CD4-positive, alpha-beta T cell (primary cell): ENCODE data around the gene MAP3K5. TPM values are rescaled to one million over a fixed set of nuclear protein-coding genes. Genes with fewer than 3 reads are reported as not detected.
A peak's percentile ranks its signal among the peaks of the same experiment; 100 is the strongest.
"Not testable (repeated sequence)": the region's sequence is repeated elsewhere in the genome, so short reads cannot be mapped to it uniquely, and the experiment has no call there.

ENCODE experiments used
- ATAC-seq: fragments of 200-7000 bp; cut with Tn5 transposase; one replicate; pipeline ENCODE4 v1.10.0; 2022; ENCODE audit warnings: mild to moderate bottlenecking; ENCODE audit not compliant: poor library complexity
- CTCF ChIA-PET: fragments of 350-600 bp; sonication (Branson Sonifier 250); formaldehyde crosslinking; loops from one replicate; lab custom pipeline; 2021; ENCODE audit warnings: antibody characterized with exemption, inconsistent platforms; lab: Charles Lee
- POLR2A ChIA-PET: fragments of 350-600 bp; sonication (Branson Sonifier 250); formaldehyde crosslinking; loops from one replicate; lab custom pipeline; 2021; ENCODE audit warnings: antibody characterized with exemption, inconsistent platforms; lab: Charles Lee
- DNase-seq, 14 experiments: peaks; one replicate each; pipeline ENCODE4 v3.0.0-alpha.2; 2013 to 2020; ENCODE audit warnings: mixed read lengths in 2 of 14
- H3K27ac ChIP-seq, 2 donors: one replicate each; pipeline versions ENCODE4 v1.5.1 to v1.7.0; 2013; ENCODE audit warnings: low read length in 2 of 2, low read depth in 1 of 2, mild to moderate bottlenecking in 1 of 2
- H3K27me3 ChIP-seq, 2 experiments: 1 replicate in 1 of 2; 2 replicates in 1 of 2; pipeline versions ENCODE4 v1.6.1 to v1.7.0; 2013; ENCODE audit warnings: low read length in 2 of 2, control low read depth in 1 of 2, mild to moderate bottlenecking in 1 of 2, moderate library complexity in 1 of 2; ENCODE audit not compliant: insufficient read depth in 2 of 2, control insufficient read depth in 1 of 2
- H3K36me3 ChIP-seq: one replicate; pipeline ENCODE4 v1.6.1; 2013; ENCODE audit warnings: low read length, control low read depth; ENCODE audit not compliant: insufficient read depth
- H3K4me1 ChIP-seq: one replicate; pipeline ENCODE4 v1.6.1; 2013; ENCODE audit warnings: low read length, control low read depth; ENCODE audit not compliant: insufficient read depth
- H3K4me3 ChIP-seq: one replicate; pipeline ENCODE4 v1.5.1; 2013; ENCODE audit warnings: mild to moderate bottlenecking, low read length, moderate library complexity
- H3K9me3 ChIP-seq, 2 experiments: 1 replicate in 1 of 2; 2 replicates in 1 of 2; pipeline versions ENCODE4 v1.6.1 to v1.7.0; 2013; ENCODE audit warnings: low read length in 2 of 2, mild to moderate bottlenecking in 2 of 2, control low read depth in 1 of 2, moderate library complexity in 1 of 2; ENCODE audit not compliant: control insufficient read depth in 1 of 2, insufficient read depth in 1 of 2
- H3K27ac Mint-ChIP-seq: one replicate; pipeline ENCODE4 v1.8.0; 2020; ENCODE audit warnings: mixed read lengths
- H3K27me3 Mint-ChIP-seq: one replicate; pipeline ENCODE4 v1.8.0; 2021; ENCODE audit warnings: mixed read lengths
- H3K36me3 Mint-ChIP-seq: one replicate; pipeline ENCODE4 v1.8.0; 2021; ENCODE audit warnings: low read depth, mixed read lengths
- H3K4me1 Mint-ChIP-seq: one replicate; pipeline ENCODE4 v1.8.0; 2021; ENCODE audit warnings: low read depth, mixed read lengths
- H3K4me3 Mint-ChIP-seq: one replicate; pipeline ENCODE4 v1.8.0; 2020; ENCODE audit warnings: mild to moderate bottlenecking, mixed read lengths
- H3K9me3 Mint-ChIP-seq: one replicate; pipeline ENCODE4 v1.8.0; 2020; ENCODE audit warnings: mixed read lengths
- intact Hi-C, 2 experiments: fragments of 100-400 bp; cut with DNase I in 1 of 2; cut with micrococcal nuclease in 1 of 2; formaldehyde crosslinking; loops; one replicate each; pipeline versions ENCODE4 v1.15.1 to v1.9.0; 2023 to 2025; cut with DNase I, micrococcal nuclease
- total RNA-seq, 174 experiments: library from RNA in 2 of 174; stranded (reverse) in 2 of 174; gene quantifications; one replicate each; pipeline ENCODE4 v1.2.3 and lab custom pipeline; 2021 to 2026
- TF ChIP-seq, protein P1 (sequence below): fragments of 200-600 bp; IDR thresholded peaks from one replicate; pipeline ENCODE4 v1.8.0; 2022; ENCODE audit warnings: antibody characterized with exemption, mild to moderate bottlenecking

Gene MAP3K5
- total RNA-seq, 2 experiments from 2014 or later, result 12.9 to 14.1 TPM

- ChIA-PET CTCF (interaction anchor here (1.2 kb wide), 1 partner anchor 199 kb away, joined by 5 read pairs; the partner anchor contains the start of gene MAP3K5), POLR2A (interaction anchor here (0.7 to 1.2 kb wide), 3 partner anchors 41 to 198 kb away, joined by 3 to 4 read pairs (median 4); partner anchors contain the start of gene MAP3K5)
- Histone ChIP-seq H3K27me3 (no peaks in the 10 kb centered on the region), H3K4me3 (no peak overlapping the region), H3K36me3 (peaks cover 54% of the 10 kb centered on the region), H3K27ac (peak overlapping the region in 1 of 2 donors; percentile 4), H3K4me1 (peaks cover 17% of the 10 kb centered on the region), H3K9me3 (no peaks in the 10 kb centered on the region)
- H3K27ac Mint-ChIP-seq, result peak overlapping the region; percentile 16
- no peaks in the 10 kb centered on the region for H3K9me3 Mint-ChIP-seq
- H3K4me1 Mint-ChIP-seq, result peaks cover 13% of the 10 kb centered on the region
- H3K4me3 Mint-ChIP-seq, result no peak overlapping the region
- H3K36me3 Mint-ChIP-seq, result peaks cover 78% of the 10 kb centered on the region
- TF ChIP-seq, protein P1, sequence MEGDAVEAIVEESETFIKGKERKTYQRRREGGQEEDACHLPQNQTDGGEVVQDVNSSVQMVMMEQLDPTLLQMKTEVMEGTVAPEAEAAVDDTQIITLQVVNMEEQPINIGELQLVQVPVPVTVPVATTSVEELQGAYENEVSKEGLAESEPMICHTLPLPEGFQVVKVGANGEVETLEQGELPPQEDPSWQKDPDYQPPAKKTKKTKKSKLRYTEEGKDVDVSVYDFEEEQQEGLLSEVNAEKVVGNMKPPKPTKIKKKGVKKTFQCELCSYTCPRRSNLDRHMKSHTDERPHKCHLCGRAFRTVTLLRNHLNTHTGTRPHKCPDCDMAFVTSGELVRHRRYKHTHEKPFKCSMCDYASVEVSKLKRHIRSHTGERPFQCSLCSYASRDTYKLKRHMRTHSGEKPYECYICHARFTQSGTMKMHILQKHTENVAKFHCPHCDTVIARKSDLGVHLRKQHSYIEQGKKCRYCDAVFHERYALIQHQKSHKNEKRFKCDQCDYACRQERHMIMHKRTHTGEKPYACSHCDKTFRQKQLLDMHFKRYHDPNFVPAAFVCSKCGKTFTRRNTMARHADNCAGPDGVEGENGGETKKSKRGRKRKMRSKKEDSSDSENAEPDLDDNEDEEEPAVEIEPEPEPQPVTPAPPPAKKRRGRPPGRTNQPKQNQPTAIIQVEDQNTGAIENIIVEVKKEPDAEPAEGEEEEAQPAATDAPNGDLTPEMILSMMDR, result no peak
- H3K27me3 Mint-ChIP-seq, result no peaks in the 10 kb centered on the region
- DNase-seq (peak in 5 of 14 experiments; percentile 3 to 85 (median 73)), ATAC-seq (peak; percentile 89)
- intact Hi-C loops, result no loop called here
Observed at GRCh38 chr6:136593748-136594490, 198.4 kb downstream of the MAP3K5 start.

DNA sequence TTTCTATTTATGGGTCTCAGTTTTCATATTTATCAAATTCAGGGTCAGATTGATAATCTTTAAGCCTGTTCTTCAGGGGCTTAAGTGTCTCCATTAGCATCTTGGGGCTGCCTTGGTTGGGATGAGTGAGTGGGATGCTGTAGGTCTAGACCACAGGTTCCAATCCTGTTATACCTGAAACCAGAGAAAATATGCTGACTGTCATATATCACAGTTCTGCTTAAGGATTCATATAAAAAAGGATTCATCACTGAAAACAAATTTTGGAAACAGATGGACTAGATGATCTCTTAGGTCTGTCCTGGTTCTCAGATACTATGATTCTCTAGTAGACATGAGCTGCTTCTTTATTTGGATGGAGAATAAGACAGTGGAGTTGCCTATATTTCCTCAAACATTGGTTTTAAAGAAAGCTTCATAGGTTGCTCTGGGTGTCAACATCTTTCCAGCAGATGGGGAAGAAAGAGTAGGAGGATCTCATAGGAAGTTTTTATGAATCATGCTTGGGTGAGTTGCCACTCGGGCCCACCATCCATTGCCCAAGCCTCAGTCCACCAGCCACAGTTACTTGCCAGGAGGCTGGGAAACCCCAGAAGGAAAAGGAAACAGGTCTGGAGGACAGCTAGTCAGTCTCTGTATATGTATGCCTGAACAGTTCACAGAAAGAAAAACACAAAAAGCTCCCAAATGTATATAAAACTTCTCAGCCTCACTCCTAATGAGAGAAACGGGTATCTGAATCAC is 199.2 kb downstream of the MAP3K5 start:
- no peaks in the 10 kb centered on the region for H3K9me3 ChIP-seq
- peak overlapping the region in 1 of 2 donors; percentile 4 for H3K27ac ChIP-seq
- no peaks in the 10 kb centered on the region for H3K27me3 Mint-ChIP-seq
- H3K4me1 Mint-ChIP-seq, result peaks cover 13% of the 10 kb centered on the region
- no peak for ATAC-seq
- H3K36me3 ChIP-seq, result peaks cover 61% of the 10 kb centered on the region
- peaks cover 81% of the 10 kb centered on the region for H3K36me3 Mint-ChIP-seq
- H3K27me3 ChIP-seq, result no peaks in the 10 kb centered on the region
- TF ChIP-seq, protein P1, result no peak
- no peak overlapping the region for H3K4me3 Mint-ChIP-seq
- peaks cover 17% of the 10 kb centered on the region for H3K4me1 ChIP-seq
- intact Hi-C loops, result no loop called here
- CTCF ChIA-PET, result interaction anchor here (1.2 kb wide), 1 partner anchor 199 kb away, joined by 5 read pairs; the partner anchor contains the start of gene MAP3K5
- H3K27ac Mint-ChIP-seq, result no peak overlapping the region
- POLR2A ChIA-PET, result interaction anchor here (1.2 kb wide), 1 partner anchor 199 kb away, joined by 4 read pairs; the partner anchor contains the start of gene MAP3K5
- no peak overlapping the region for H3K4me3 ChIP-seq
- peak in 2 of 14 experiments; percentile 59 to 73 for DNase-seq
- no peaks in the 10 kb centered on the region for H3K9me3 Mint-ChIP-seq

DNA sequence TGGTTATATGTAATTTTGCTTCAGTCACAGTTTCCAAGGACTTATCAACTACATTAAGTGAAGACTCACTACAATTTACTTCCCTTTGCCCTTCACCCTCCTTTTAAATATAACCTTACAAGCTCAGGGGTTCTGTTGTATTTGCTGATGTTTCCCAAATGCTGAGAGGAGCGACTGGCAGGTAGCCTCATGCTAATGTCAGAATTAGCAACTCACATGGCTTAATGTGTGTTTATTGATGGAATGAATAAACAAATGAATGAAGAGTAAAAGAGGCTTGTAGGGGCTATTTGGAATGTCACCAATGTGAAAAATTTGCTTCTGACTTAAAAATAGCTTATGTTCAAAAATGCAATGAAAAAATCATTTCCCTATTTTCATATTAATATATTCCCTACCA is 200.7 kb downstream of the MAP3K5 start:
- H3K4me1 ChIP-seq, result peaks cover 17% of the 10 kb centered on the region
- peaks cover 13% of the 10 kb centered on the region for H3K4me1 Mint-ChIP-seq
- ATAC-seq (no peak), DNase-seq (no peak)
- H3K27me3 ChIP-seq, result no peaks in the 10 kb centered on the region
- no peak overlapping the region for H3K27ac Mint-ChIP-seq
- H3K9me3 ChIP-seq, result no peaks in the 10 kb centered on the region
- no peak overlapping the region for H3K27ac ChIP-seq
- peaks cover 67% of the 10 kb centered on the region for H3K36me3 ChIP-seq
- H3K27me3 Mint-ChIP-seq, result no peaks in the 10 kb centered on the region
- ChIA-PET CTCF (no interaction called here), POLR2A (no interaction called here)
- intact Hi-C loops, result no loop called here
- H3K4me3 Mint-ChIP-seq, result no peak overlapping the region
- TF ChIP-seq, protein P1, result no peak
- peaks cover 87% of the 10 kb centered on the region for H3K36me3 Mint-ChIP-seq
- H3K9me3 Mint-ChIP-seq, result no peaks in the 10 kb centered on the region
- no peak overlapping the region for H3K4me3 ChIP-seq

DNA sequence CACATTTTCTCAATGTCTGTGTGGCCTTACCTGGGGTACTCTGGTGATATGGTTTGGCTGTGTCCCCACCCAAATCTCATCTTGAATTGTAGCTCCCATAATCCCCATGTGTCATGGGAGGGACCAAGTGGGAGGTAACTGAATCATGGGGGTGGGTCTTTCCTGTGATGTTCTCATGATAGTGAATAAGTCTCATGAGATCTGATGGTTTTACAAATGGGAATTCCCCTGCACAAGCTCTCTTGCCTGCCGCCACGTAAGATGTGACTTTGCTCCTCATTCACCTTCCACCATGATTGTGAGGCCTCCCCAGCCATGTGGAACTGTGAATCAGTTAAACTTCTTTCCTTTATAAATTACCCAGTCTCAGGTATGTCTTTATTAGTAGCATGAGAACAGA is 201.4 kb downstream of the MAP3K5 start:
- H3K4me3 Mint-ChIP-seq, H3K27ac ChIP-seq, H3K27me3 Mint-ChIP-seq, H3K27ac Mint-ChIP-seq, H3K4me3 ChIP-seq, H3K27me3 ChIP-seq, intact Hi-C loops, POLR2A ChIA-PET, H3K9me3 ChIP-seq, H3K9me3 Mint-ChIP-seq, CTCF ChIA-PET, ATAC-seq: not testable (repeated sequence)
- Mint-ChIP-seq H3K36me3 (peaks cover 87% of the 10 kb centered on the region), H3K4me1 (peaks cover 13% of the 10 kb centered on the region)
- DNase-seq, result peak in 1 of 14 experiments; percentile 20
- Histone ChIP-seq H3K4me1 (peaks cover 17% of the 10 kb centered on the region), H3K36me3 (peaks cover 68% of the 10 kb centered on the region)
